ENCODE data around the gene HEG1. TPM values are rescaled to one million over a fixed set of nuclear protein-coding genes. Genes with fewer than 3 reads are reported as not detected.

HEG1 gene
- total RNA-seq, 2 experiments from 2014 or later, result 24.5 to 25.8 TPM

- POLR2A ChIA-PET, result no interaction called here
- Mint-ChIP-seq H3K27me3 (no peaks in the 10 kb centered on the region), H3K4me1 (ENCODE audit: low read depth) (no peaks in the 10 kb centered on the region), H3K27ac (no peak overlapping the region), H3K36me3 (ENCODE audit: low read depth) (peaks cover 17% of the 10 kb centered on the region), H3K9me3 (no peaks in the 10 kb centered on the region), H3K4me3 (no peak overlapping the region)
- TF ChIP-seq CTCF (IDR thresholded peaks at IDR 0.05), result no peak
- CTCF ChIA-PET, result no interaction called here
- ATAC-seq, result no peak
- no peak for DNase-seq
- intact Hi-C loops (cut with micrococcal nuclease), result no loop called here
Observed at GRCh38 chr3:124981472-124981871, 74.3 kb downstream of the HEG1 start.

- TF ChIP-seq CTCF (IDR thresholded peaks at IDR 0.05), result no peak
- intact Hi-C loops (cut with micrococcal nuclease), result no loop called here
- Mint-ChIP-seq H3K9me3 (no peaks in the 10 kb centered on the region), H3K4me1 (ENCODE audit: low read depth) (no peaks in the 10 kb centered on the region), H3K36me3 (ENCODE audit: low read depth) (peaks cover 18% of the 10 kb centered on the region), H3K27ac (no peak overlapping the region), H3K4me3 (no peak overlapping the region), H3K27me3 (no peaks in the 10 kb centered on the region)
- DNase-seq (no peak), ATAC-seq (no peak)
- ChIA-PET POLR2A (no interaction called here), CTCF (no interaction called here)
Observed at GRCh38 chr3:124978627-124979026, 77.2 kb downstream of the HEG1 start.

- CTCF ChIA-PET, result no interaction called here
- no peaks in the 10 kb centered on the region for H3K9me3 Mint-ChIP-seq
- ATAC-seq (no peak), DNase-seq (no peak)
- H3K36me3 Mint-ChIP-seq (ENCODE audit: low read depth), result peaks cover 24% of the 10 kb centered on the region
- no peak overlapping the region for H3K27ac Mint-ChIP-seq
- no peak overlapping the region for H3K4me3 Mint-ChIP-seq
- H3K27me3 Mint-ChIP-seq, result no peaks in the 10 kb centered on the region
- H3K4me1 Mint-ChIP-seq (ENCODE audit: low read depth), result no peaks in the 10 kb centered on the region
- intact Hi-C loops (cut with micrococcal nuclease), result no loop called here
- no peak for TF ChIP-seq CTCF (IDR thresholded peaks at IDR 0.05)
- POLR2A ChIA-PET, result interaction anchor here (1.2 kb wide), 1 partner anchor 196 kb away, joined by 4 read pairs; no protein-coding TSS in a partner anchor
Observed at GRCh38 chr3:124976383-124976782, 79.4 kb downstream of the HEG1 start.

- ATAC-seq (no peak), DNase-seq (no peak)
- intact Hi-C loops (cut with micrococcal nuclease), result no loop called here
- H3K9me3 Mint-ChIP-seq, result no peaks in the 10 kb centered on the region
- H3K36me3 Mint-ChIP-seq (ENCODE audit: low read depth), result peaks cover 36% of the 10 kb centered on the region
- no peak overlapping the region for H3K27ac Mint-ChIP-seq
- CTCF ChIA-PET, result no interaction called here
- POLR2A ChIA-PET, result no interaction called here
- no peaks in the 10 kb centered on the region for H3K27me3 Mint-ChIP-seq
- H3K4me3 Mint-ChIP-seq, result no peak overlapping the region
- TF ChIP-seq CTCF (IDR thresholded peaks at IDR 0.05), result no peak
- H3K4me1 Mint-ChIP-seq (ENCODE audit: low read depth), result no peaks in the 10 kb centered on the region
Observed at GRCh38 chr3:124974691-124975090, 81.1 kb downstream of the HEG1 start.

GRCh38 chr3:124973290-124973689 lies 82.5 kb downstream of the HEG1 start:
- ChIA-PET CTCF (no interaction called here), POLR2A (no interaction called here)
- no peaks in the 10 kb centered on the region for H3K9me3 Mint-ChIP-seq
- no peak for DNase-seq
- intact Hi-C loops (cut with micrococcal nuclease), result no loop called here
- no peak for TF ChIP-seq CTCF (IDR thresholded peaks at IDR 0.05)
- peaks cover 2% of the 10 kb centered on the region for H3K4me1 Mint-ChIP-seq (ENCODE audit: low read depth)
- no peaks in the 10 kb centered on the region for H3K27me3 Mint-ChIP-seq
- ATAC-seq, result no peak
- H3K27ac Mint-ChIP-seq, result no peak overlapping the region
- no peak overlapping the region for H3K4me3 Mint-ChIP-seq
- H3K36me3 Mint-ChIP-seq (ENCODE audit: low read depth), result peaks cover 39% of the 10 kb centered on the region
